Osteoblast (primary cell): ENCODE measurements around the gene ITGB5. TPM values are rescaled to one million over a fixed set of nuclear protein-coding genes. Genes with fewer than 3 reads are reported as not detected.

Experiments
- DNase-seq: peaks from one replicate; pipeline ENCODE4 v3.0.0; 2011; ENCODE audit warnings: low spot score, mixed read lengths; ENCODE audit not compliant: insufficient read length; ENCODE audit errors: missing footprints
- H2AFZ ChIP-seq: 2 replicates; pipeline ENCODE4 v1.6.0; 2011; ENCODE audit warnings: mild to moderate bottlenecking, low read length
- H3K27ac ChIP-seq: 2 replicates; pipeline ENCODE4 v1.5.1; 2011; ENCODE audit warnings: mild to moderate bottlenecking, low read depth, low read length, moderate library complexity
- H3K27me3 ChIP-seq: 2 replicates; pipeline ENCODE4 v1.6.0; 2012; ENCODE audit warnings: mild to moderate bottlenecking, control low read depth, inconsistent platforms, low read length, moderate library complexity; ENCODE audit not compliant: insufficient read depth
- H3K36me3 ChIP-seq: 2 replicates; pipeline ENCODE4 v1.5.1; 2011; ENCODE audit warnings: mild to moderate bottlenecking, low read length, control low read depth, moderate library complexity; ENCODE audit not compliant: insufficient read depth
- H3K4me1 ChIP-seq: 2 replicates; pipeline ENCODE4 v1.5.1; 2011; ENCODE audit warnings: mild to moderate bottlenecking, low read length, control low read depth, moderate library complexity; ENCODE audit not compliant: insufficient read depth
- H3K4me2 ChIP-seq: 2 replicates; pipeline ENCODE4 v1.6.0; 2011; ENCODE audit warnings: mild to moderate bottlenecking, low read length; ENCODE audit not compliant: insufficient read depth
- H3K4me3 ChIP-seq: fragments of 200-600 bp; sonication (generic); 3 replicates; pipeline ENCODE4 v1.5.1; 2012; ENCODE audit warnings: mild to moderate bottlenecking, low read length, inconsistent platforms; ENCODE audit not compliant: insufficient read depth
- H3K79me2 ChIP-seq: 2 replicates; pipeline ENCODE4 v1.6.0; 2012; ENCODE audit warnings: mild to moderate bottlenecking, low read length, control low read depth, inconsistent platforms; ENCODE audit not compliant: insufficient read depth
- H3K9me3 ChIP-seq: 2 replicates; pipeline ENCODE4 v1.5.1; 2011; ENCODE audit warnings: low read depth, low read length, control low read depth
- H4K20me1 ChIP-seq: 2 replicates; pipeline ENCODE4 v1.6.0; 2012; ENCODE audit warnings: mild to moderate bottlenecking, low read length, control low read depth; ENCODE audit not compliant: insufficient read depth
- CTCF ChIP-seq: IDR thresholded peaks from 2 replicates; pipeline ENCODE4 v1.5.1; 2011; ENCODE audit warnings: mild to moderate bottlenecking, low read depth, low read length, moderate library complexity; ENCODE audit errors: extremely low read depth
- total RNA-seq: library from RNA; depleted of rRNA; stranded (reverse); fragments of >200 nt; gene quantifications from 2 replicates; pipeline ENCODE4 v1.2.3, GENCODE V29; 2012

Gene ITGB5
- total RNA-seq, 1 donor: 433 TPM

GRCh38 chr3:124763644-124764358, 123.4 kb downstream of the ITGB5 start:
- H3K4me1 ChIP-seq: peaks cover 17% of the 10 kb centered on the region
- no peaks in the 10 kb centered on the region for H4K20me1 ChIP-seq
- DNase-seq: no peak
- no peak for TF ChIP-seq CTCF
- no peak overlapping the region for H2AFZ ChIP-seq
- H3K27ac ChIP-seq: no peak overlapping the region
- H3K4me3 ChIP-seq: no peak overlapping the region
- peaks cover 63% of the 10 kb centered on the region for H3K36me3 ChIP-seq
- no peaks in the 10 kb centered on the region for H3K27me3 ChIP-seq
- no peak overlapping the region for H3K4me2 ChIP-seq
- no peaks in the 10 kb centered on the region for H3K9me3 ChIP-seq
- H3K79me2 ChIP-seq: no peaks in the 10 kb centered on the region

- H3K4me3 ChIP-seq: no peak overlapping the region
- H3K36me3 ChIP-seq: peaks cover 57% of the 10 kb centered on the region
- H3K27me3 ChIP-seq: no peaks in the 10 kb centered on the region
- no peaks in the 10 kb centered on the region for H4K20me1 ChIP-seq
- H3K9me3 ChIP-seq: no peaks in the 10 kb centered on the region
- H3K4me2 ChIP-seq: no peak overlapping the region
- H3K27ac ChIP-seq: peak overlapping the region; percentile 60
- peaks cover 17% of the 10 kb centered on the region for H3K4me1 ChIP-seq
- no peak for DNase-seq
- TF ChIP-seq CTCF: no peak
- H2AFZ ChIP-seq: no peak overlapping the region
- H3K79me2 ChIP-seq: no peaks in the 10 kb centered on the region
Observed at GRCh38 chr3:124763206-124763605, 124.0 kb downstream of the ITGB5 start.

- no peaks in the 10 kb centered on the region for H3K79me2 ChIP-seq
- H3K4me3 ChIP-seq: no peak overlapping the region
- TF ChIP-seq CTCF: no peak
- H2AFZ ChIP-seq: no peak overlapping the region
- no peak for DNase-seq
- peak overlapping the region; percentile 60 for H3K27ac ChIP-seq
- H3K36me3 ChIP-seq: peaks cover 52% of the 10 kb centered on the region
- H3K27me3 ChIP-seq: no peaks in the 10 kb centered on the region
- no peak overlapping the region for H3K4me2 ChIP-seq
- no peaks in the 10 kb centered on the region for H3K9me3 ChIP-seq
- no peaks in the 10 kb centered on the region for H4K20me1 ChIP-seq
- H3K4me1 ChIP-seq: peaks cover 17% of the 10 kb centered on the region
Observed at GRCh38 chr3:124762661-124763011, 124.5 kb downstream of the ITGB5 start.

- H3K9me3 ChIP-seq: no peaks in the 10 kb centered on the region
- H3K27me3 ChIP-seq: no peaks in the 10 kb centered on the region
- no peak for DNase-seq
- peak overlapping the region; percentile 60 for H3K27ac ChIP-seq
- H3K4me1 ChIP-seq: peaks cover 17% of the 10 kb centered on the region
- H2AFZ ChIP-seq: no peak overlapping the region
- no peak overlapping the region for H3K4me3 ChIP-seq
- TF ChIP-seq CTCF: no peak
- no peaks in the 10 kb centered on the region for H3K79me2 ChIP-seq
- no peaks in the 10 kb centered on the region for H4K20me1 ChIP-seq
- peaks cover 46% of the 10 kb centered on the region for H3K36me3 ChIP-seq
- H3K4me2 ChIP-seq: no peak overlapping the region
Observed at GRCh38 chr3:124761935-124762660, 125.1 kb downstream of the ITGB5 start.
